GM12892 (cell line): ENCODE measurements around the gene NRP1.

Source experiments
- POLR2A ChIP-seq: IDR thresholded peaks from 2 replicates; pipeline ENCODE4 v1.6.1; 2011; ENCODE audit warnings: low read depth, low read length, control low read depth
- POLR2AphosphoS5 ChIP-seq: IDR thresholded peaks from 2 replicates; pipeline ENCODE4 v1.6.1; 2011; ENCODE audit warnings: low read depth, low read length, control low read depth

GRCh38 chr10:33302208-33302829 is 32.1 kb downstream of the NRP1 start:
- no peak for TF ChIP-seq POLR2A
- no peak for TF ChIP-seq POLR2AphosphoS5
